ENCODE data around the gene DDX27. TPM values are rescaled to one million over a fixed set of nuclear protein-coding genes. Genes with fewer than 3 reads are reported as not detected.
A peak's percentile ranks its signal among the peaks of the same experiment; 100 is the strongest.

The DDX27 gene
- total and polyA plus RNA-seq, 9 of the 15 experiments (the other 6 are each of a cell fraction or from before 2014, with no cell fraction given) = 17.9 to 79.3 (median 57.0) TPM

- TF ChIP-seq, protein P1, sequence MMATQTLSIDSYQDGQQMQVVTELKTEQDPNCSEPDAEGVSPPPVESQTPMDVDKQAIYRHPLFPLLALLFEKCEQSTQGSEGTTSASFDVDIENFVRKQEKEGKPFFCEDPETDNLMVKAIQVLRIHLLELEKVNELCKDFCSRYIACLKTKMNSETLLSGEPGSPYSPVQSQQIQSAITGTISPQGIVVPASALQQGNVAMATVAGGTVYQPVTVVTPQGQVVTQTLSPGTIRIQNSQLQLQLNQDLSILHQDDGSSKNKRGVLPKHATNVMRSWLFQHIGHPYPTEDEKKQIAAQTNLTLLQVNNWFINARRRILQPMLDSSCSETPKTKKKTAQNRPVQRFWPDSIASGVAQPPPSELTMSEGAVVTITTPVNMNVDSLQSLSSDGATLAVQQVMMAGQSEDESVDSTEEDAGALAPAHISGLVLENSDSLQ (IDR thresholded peaks at IDR 0.05) = peak; percentile 55; the same call in 1 of the 2 replicates
- TF ChIP-seq MAFG (tag; conservative IDR thresholded peaks at IDR 0.05) (no peak), HEY1 (CRISPR knock-in tag; IDR thresholded peaks at IDR 0.05; ENCODE audit: borderline replicate concordance) (no peak), TEAD4 (IDR thresholded peaks at IDR 0.05; ENCODE audit: low read length) (peak; percentile 57), TEAD4 (CRISPR knock-in tag; IDR thresholded peaks at IDR 0.05; ENCODE audit: borderline replicate concordance) (no peak), NEUROD1 (IDR thresholded peaks at IDR 0.05; ENCODE audit: borderline replicate concordance, low read depth, low read length, partially characterized antibody) (no peak), SPI1 (IDR thresholded peaks at IDR 0.05; ENCODE audit: borderline replicate concordance, low read depth, low read length) (peak; percentile 71; the same call in 1 of the 2 replicates), JUND (IDR thresholded peaks at IDR 0.05; ENCODE audit: borderline replicate concordance, low read depth, low read length) (0 out of 2 replicates have a peak, but pooled peaks have one; percentile 28), JUND (tag; IDR thresholded peaks at IDR 0.05; ENCODE audit: borderline replicate concordance, low read depth, low read length) (no peak), BCOR (IDR thresholded peaks at IDR 0.05) (0 out of 2 replicates have a peak, but pooled peaks have one; percentile 29), ZZZ3 (IDR thresholded peaks at IDR 0.05) (0 out of 2 replicates have a peak, but pooled peaks have one; percentile 33), YY1 (IDR thresholded peaks at IDR 0.05; ENCODE audit: borderline replicate concordance in 1 of 3, control insufficient read depth in 1 of 3, extremely low read depth in 1 of 3, insufficient read depth in 3 of 3, insufficient read length in 1 of 3, insufficient replicate concordance in 2 of 3, low read depth in 1 of 3, low read length in 2 of 3) (peak in 1 of 3 experiments; percentile 73), FOXK2 (conservative IDR thresholded peaks at IDR 0.05 in 1 of 2, IDR thresholded peaks at IDR 0.05 in 1 of 2; ENCODE audit: low read depth in 2 of 2) (peak in 1 of 2 experiments; percentile 33; a peak in 1 of 4 replicates), ZEB2 (IDR thresholded peaks at IDR 0.05) (0 out of 2 replicates have a peak, but pooled peaks have one; percentile 17), GATA2 (CRISPR knock-in tag; IDR thresholded peaks at IDR 0.05) (no peak), RAD21 (CRISPR knock-in tag; conservative IDR thresholded peaks at IDR 0.05 in 1 of 2, IDR thresholded peaks at IDR 0.05 in 1 of 2) (peak; percentile 66 to 79)
- TF ChIP-seq, protein P2, sequence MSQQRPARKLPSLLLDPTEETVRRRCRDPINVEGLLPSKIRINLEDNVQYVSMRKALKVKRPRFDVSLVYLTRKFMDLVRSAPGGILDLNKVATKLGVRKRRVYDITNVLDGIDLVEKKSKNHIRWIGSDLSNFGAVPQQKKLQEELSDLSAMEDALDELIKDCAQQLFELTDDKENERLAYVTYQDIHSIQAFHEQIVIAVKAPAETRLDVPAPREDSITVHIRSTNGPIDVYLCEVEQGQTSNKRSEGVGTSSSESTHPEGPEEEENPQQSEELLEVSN (IDR thresholded peaks at IDR 0.05; ENCODE audit: borderline replicate concordance in 1 of 2, extremely low read depth in 1 of 2, insufficient read depth in 1 of 2, insufficient read length in 1 of 2, low read depth in 1 of 2, low read length in 1 of 2, poor library complexity in 1 of 2, severe bottlenecking in 1 of 2) = peak in 1 of 2 experiments; percentile 55
- TF ChIP-seq, protein P3, sequence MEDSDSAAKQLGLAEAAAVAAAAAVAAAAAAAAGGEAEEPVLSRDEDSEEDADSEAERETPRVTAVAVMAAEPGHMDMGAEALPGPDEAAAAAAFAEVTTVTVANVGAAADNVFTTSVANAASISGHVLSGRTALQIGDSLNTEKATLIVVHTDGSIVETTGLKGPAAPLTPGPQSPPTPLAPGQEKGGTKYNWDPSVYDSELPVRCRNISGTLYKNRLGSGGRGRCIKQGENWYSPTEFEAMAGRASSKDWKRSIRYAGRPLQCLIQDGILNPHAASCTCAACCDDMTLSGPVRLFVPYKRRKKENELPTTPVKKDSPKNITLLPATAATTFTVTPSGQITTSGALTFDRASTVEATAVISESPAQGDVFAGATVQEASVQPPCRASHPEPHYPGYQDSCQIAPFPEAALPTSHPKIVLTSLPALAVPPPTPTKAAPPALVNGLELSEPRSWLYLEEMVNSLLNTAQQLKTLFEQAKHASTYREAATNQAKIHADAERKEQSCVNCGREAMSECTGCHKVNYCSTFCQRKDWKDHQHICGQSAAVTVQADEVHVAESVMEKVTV (CRISPR knock-in tag; IDR thresholded peaks at IDR 0.05) = peak; percentile 61
These were observed 2.1 kb upstream of the DDX27 start (continued) for GRCh38 chr20:49216991-49217578.
